GM21447 (cell line): ENCODE results near the gene PSMD12.
"Not testable (repeated sequence)": the region's sequence is repeated elsewhere in the genome, so short reads cannot be mapped to it uniquely, and the experiment has no call there.

Experiments used
- ATAC-seq: cut with Tn5 transposase; IDR thresholded peaks from one replicate; pipeline ENCODE4 v1.9.1; 2021; ENCODE audit not compliant: unreplicated experiment

Gene PSMD12

DNA sequence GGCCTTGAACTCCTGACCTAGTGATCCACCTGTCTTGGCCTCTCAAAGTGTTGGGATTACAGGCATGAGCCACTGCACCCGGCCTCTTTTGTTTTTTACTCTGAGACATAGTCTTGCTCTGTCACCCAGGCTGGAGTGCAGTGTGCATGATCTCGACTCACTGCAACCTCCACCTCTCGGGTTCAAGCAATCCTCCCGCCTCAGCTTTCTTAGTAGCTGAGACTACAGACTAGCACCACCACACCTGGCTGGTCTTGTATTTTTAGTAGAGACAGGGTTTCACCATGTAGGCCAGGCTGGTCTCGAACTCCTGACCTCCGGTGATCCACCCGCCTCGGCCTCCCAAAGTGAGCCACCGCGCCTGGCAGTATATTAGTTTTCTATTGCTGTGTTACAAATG lies 22.2 kb upstream of the PSMD12 start:
- ATAC-seq = not testable (repeated sequence)

DNA sequence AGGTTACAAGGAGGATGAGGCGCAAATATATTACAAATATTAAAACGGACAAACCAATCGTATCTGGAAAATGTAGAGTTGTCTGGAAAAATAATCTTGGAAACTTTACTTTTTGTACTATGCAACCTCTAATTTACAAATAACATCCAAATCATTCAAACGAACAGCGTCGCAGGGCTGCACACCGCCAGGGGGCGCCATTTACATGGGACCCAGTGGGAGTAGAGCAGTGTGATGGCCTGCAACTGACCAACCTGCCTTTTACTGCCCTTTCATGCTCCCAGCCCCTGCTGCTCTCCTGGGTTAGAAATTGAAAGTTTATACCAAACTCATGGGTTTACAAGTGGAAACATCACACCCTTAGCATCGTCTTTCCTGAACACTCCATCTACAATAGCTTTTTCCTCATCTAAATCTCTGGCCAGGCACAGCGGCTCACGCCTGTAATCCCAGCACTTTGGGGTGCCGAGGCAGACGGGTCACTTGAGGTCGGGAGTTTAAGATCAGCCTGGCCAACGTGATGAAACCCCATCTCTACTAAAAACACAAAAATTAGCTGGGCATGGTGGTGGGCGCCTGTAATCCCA lies 20.7 kb upstream of the PSMD12 start:
- ATAC-seq = no peak

DNA sequence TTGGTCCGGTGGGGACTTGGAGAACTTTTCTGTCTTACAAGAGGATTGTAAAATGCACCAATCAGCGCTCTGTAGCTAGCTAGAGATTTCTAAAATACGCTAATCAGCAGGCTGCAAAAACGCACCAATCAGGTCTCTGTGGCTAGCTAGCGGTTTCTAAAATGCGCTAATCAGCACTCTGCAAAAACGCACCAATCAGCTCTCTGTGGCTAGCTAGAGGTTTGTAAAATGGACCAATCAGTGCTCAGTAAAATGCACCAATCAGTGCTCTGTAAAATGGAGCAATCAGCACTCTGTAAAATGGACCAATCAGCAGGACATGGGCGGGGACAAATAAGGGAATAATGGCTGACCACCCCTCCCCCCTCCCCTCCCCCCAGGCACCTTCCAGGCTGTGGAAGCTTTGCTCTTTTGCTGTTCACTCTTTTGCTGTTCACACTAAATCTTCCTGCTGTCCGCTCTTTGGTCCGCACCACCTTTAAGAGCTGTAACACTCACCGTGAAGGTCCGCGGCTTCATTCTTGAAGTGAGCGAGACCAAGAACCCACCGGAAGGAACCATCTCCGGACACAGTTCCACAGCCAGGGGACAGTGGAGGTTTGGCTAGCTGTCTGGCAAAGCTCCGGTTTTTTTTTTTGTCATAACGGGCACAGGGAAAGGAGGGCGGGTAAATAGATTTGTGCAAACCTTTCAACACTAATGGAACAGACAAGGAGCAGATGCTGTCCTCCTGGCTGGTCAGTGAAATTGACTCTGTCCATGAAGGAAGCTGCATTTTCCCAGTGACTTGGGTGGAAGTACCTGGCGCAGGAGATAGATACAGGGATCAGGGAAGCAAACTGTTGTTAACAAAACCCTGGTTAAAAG lies 19.0 kb upstream of the PSMD12 start:
- ATAC-seq = no peak

DNA sequence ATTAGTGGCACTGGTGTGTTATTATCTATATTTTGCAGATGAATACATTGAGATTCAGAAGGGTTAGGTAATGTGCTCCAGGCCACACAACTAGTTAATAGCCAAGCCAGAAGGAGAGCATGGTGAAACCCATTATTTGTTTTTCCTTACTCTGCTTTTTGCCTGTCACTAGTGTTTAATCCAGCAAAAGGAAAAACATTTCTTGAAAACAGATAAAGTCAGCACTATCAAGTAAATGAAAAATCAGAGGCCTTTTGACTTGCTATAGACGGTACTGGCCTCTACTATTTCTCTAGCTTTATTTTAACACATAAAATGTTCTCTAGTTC lies 15.5 kb upstream of the PSMD12 start:
- no peak for ATAC-seq

DNA sequence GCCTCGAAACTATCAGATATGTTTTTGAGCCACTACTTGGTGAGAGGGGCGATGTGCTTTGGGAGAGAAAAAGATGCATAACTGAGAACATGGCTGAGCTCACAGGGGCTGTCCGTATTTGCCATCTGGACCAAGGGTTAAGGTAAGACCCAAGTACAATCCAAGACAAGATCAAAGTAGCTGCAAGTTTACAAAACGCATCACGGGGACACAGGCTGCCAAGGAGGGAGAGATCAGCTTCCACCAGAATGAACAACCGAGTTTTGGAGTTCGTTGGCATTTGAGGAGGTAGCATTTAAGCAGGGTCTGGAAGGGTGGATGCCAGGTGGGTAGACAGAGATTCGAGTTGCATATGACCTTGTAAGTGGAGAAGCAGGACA lies 12.9 kb upstream of the PSMD12 start:
- no peak for ATAC-seq

DNA sequence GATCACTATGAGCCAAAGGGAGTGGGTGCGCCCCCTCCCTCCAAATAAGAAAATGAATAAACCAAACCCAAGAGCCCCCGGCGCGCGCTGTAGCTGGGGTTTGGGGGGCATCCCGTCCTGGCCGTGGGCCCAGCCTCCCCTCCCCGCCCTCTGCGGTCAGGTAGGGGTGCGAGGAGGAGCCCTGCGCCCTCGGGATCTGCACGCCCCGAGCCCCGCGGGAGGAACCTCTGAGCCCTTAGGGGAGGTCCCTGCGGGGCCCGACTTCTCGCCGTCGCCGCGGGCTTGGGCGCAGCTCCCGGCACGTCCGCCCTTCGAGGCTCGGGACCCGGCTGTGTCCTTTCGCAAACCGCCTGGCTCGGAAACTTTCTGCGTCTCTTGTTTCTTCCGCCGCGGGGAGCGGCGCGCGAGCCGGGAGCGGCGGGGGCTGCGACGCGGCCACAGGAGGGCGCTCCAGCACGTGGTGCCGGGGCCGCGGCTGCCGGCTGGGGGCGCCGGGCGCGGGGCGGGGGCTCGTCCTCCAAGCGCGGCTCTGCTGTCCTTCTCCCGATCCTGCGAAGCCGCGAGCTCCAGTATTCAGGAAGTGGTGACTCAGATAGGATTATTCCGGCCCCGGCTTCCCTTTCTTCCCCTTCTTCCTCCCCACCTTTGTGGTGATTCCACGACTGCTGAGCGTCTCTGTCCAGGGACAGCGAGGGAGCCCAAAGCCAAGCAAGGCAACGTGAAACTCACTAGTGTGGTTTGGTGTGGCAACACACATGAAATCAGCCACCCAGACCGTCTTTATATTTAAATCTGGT lies 12.3 kb upstream of the PSMD12 start:
- no peak for ATAC-seq

DNA sequence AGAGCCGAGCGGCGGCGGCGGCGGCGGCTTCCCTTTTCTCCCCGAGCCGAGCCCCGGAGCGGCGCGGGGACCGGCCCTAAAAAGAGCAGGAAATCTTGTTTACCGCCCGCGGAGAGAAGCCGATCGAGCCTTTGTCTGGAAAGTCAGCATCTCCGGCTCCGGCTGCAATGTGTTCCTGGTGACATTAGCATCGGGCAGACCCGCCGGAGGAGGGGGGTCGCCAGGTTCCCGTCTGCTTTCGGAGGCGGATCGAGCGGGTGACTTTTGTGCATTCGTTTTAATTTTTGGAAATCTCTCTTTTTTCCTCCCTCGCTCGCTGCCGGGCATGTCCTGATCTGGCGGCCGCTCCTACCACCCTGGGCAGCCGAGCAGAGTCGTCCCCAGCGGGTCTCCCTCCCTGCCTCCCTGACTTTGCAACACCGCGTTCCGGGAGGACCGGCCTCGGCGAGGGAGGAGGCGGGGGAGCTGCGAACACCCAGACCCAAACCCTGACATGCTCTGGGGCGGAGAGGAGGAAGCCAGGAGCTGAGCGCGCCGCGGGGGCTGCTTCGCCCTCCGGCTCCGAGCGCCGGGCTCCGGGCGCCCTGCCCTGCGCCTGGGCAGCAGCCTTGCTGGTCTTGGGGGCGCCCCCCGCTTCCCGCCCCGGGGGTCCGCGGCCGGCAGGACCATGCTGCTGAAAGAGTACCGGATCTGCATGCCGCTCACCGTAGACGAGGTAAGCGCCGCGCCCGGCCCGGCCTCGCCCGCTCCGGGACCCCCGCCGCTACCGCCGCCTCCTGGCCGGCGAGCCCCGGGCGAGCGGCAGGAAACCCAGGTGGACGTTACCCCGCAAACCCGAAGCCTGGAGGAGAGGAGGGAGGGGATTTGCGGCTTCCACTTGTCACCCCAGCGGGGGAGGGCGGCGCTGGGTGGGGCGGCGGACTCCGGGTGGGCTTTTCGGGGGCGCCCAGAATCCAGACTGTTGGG lies 11.4 kb upstream of the PSMD12 start:
- peak; percentile 28 for ATAC-seq

DNA sequence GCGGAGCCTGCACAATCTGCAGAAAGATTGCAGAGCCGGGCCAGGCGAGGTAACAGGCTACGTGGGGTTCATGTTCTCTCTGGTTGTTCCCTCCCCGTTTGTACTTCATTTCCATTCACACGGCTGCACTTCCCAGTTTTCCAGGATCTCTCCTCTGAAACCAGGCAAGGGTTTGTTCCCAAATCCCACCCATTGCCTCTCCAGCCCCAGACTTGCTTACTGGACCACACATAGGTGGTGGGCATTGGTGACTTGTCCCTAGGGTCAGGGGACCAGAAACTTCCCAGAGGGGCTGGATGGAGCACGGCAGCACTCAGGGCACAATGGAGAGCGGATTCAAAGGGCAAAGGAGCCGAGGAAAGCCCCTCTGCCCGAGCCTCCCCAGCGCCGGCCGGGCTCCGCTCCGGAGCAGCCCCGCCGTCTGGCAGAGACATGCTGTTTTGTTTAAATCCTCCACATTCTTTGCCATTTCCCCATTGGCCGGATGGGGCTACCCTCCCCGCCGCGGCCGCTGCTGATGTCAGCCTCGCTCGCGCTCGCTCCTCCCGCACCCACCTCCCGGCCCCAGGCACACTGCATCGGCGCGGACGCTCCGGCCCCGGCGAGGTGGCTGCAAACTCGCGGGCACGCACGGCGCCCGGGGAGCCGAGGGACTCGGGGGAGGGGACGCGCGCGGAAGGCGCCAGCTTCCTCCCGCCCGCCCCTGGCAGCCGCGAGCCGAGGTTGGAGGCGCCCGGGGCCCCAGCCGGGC lies 10.5 kb upstream of the PSMD12 start, which contains the start of gene PITPNC1:
Gene PITPNC1 (plus strand): TSS at position 545 of the 751 bp plus-strand sequence.
- peak; percentile 68 for ATAC-seq

DNA sequence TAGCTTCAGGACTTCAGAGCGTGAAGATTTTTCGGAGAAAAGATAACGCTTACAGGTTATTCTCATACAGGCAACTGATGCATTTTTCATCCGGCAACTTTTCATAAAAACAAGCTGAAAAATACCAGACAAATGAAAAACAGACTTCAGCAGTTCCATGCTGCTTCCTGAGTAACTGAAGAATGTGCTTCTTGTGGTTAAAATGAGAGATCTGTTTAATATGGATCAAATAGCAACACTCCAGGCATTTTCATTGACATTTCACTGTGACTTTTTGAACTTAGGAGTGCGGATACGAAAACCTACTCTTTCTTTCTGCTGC lies 10.0 kb upstream of the PSMD12 start:
- ATAC-seq = no peak

DNA sequence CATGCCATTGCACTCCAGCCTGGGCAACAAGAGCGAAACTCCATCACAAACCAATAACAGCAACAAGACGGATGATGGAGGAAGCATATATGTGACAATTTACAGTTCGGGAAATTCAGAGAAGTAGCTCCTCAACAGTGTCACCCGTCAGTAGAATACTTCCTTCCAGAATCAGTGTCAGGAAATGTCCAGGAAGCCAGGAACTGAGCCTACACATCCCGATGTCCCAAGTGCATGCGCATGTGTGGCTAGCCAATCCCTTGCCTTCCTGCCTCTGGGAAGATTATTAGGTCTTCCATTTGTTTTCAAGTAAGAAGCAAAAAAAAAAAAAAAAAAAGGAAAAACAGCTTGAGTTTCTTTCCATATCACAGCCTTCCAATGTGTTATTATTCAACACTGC lies 9.3 kb upstream of the PSMD12 start:
- ATAC-seq = no peak

DNA sequence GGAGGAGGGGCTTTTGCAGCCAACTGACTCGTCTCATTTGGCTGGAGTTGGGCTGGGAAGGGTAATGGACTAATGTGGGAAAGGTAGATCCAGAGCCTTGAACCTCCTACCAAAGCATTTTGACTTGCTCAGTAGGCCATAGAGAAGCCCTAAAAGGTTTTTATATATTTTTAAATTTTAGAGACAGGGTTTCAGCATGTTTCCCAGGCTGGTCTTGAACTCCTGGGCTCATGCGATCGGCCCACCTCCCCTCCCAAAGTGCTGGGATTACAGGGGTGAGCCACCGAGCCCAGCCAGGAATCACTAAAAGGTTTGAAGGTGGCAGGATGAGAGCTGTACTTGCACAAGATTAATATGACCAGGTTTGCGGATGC lies 8.7 kb upstream of the PSMD12 start:
- ATAC-seq = no peak

DNA sequence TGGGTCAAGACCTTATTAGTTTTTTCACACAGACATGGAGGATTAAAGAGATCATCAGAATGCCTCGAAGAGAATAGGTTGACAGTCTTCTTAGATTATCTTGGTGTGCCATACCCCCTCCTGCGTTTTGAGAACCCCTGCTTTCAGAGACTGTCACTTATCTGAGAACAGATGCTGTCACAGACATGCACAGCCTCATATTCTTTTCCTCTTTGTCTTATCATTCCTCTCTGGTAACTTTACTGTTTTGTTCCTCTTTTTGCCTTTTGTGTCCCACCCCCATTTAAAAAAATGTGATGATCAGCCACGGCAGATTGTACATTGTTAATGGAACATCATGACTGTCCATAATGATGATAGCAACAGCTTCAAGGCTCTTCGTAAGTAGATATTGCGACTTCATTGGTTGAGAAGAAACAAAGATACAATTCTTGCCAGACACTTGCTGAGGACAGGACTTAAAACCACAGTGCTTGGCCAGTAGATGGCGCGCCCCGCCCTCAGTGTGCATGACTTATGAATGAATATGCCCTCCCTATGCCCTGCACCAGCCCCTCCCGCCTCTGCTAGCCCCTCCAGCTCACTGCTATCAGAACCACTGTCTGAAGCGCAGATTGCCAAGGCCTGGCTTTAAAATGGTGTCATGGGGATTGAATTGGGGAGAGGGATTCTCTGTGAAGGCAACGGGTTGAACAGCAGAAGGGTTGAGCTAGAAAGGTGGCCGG lies 8.1 kb upstream of the PSMD12 start:
- no peak for ATAC-seq

DNA sequence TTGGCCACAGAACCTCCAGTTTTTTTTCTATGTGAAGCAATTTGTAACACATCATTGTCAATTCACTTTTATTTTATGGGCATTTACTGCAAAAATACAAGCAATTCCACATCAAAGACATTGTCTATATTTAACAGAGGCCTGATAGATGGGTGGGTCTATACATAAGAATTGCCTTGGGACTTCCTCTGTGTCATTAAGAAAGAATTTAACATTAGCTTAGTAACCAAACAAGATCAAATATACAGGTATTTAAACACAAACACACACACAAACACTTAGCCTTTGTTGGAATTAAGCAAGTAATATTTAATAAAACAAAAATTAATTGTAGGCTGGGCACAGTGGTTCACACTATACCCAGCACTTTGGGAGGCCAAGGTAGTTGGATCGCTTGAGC lies 6.4 kb upstream of the PSMD12 start:
- ATAC-seq = no peak

DNA sequence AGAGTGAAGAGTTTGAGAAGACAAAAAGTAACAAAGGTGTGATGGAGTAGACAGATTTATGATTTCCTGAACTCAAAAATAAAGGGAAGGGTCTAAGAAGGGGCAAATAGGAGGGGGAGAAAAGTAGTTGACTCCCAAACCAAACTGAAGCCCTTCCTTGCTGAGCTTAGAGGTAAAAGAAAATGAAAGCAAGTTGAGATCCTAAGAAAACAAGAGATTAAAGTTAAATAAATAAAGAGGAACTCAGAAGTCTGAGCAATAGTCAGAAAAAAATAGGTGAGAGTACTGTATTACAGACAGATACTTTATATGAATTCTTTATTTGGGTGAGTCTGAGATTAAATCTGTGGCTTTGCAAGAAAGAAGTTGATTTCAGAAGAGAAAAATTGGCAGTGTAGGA lies 3.3 kb upstream of the PSMD12 start:
- ATAC-seq = no peak

DNA sequence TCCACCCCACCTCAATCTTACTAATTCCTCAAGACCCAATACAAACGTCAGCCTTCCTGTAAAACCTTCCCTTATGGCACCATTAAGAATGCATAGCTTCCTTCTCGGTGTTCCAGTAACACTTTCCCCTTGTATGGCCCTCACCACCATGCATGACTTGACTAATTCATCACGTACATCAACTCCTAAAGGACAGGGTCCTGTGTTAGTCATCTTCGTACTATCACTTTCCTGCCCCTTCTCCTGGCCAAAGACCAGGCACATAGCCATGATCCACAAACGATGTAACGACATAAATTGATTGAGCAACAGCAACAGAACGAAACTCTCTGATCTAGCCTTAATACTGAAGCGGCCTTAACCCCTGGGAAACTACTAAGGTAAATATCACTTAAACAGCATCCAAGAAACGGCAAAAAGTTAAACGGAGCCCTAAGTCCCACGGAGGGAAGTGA lies 612 bp downstream of the PSMD12 start:
- peak; percentile 30 for ATAC-seq

DNA sequence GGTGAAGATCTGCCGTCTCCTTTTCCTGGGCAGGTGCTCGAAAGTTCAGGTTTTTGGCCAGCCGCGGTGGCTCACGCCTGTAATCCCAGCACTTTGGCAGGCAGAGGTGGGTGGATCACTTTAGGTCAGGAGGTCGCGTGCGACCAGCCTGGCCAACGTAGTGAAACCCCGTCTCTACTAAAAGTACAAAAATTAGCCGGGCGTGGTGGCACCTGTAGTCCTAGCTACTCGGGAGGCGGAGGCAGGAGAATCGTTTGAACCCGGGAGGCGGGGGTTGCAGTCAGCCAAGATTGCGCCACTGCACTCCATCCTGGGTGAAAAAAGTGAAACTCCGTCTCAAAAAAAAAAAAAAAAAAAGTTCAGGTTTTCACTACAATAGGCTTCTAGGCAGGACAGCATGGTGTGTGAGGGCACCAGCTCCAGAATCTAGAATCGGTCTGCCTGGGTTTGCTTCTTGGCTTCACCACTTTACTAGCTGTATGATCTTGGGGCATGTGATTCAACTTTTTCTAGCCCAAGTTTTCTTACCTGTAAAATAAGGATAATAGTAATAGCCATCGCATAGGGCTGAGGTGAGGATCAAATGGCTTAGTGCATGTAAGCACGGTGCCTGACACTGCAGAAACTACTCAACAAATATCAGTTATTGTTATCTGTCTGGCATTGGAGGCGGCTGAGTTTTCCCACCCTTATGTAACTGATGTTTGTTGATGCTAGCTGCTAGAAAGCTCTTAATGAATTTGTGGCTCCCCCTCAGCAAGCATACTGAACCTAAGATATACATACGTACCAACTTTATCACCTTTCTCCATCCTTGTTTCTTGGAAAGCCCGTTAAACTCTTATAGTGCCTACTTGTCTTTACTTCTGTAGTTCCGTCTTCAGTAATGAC lies 1.3 kb downstream of the PSMD12 start:
- ATAC-seq = no peak

DNA sequence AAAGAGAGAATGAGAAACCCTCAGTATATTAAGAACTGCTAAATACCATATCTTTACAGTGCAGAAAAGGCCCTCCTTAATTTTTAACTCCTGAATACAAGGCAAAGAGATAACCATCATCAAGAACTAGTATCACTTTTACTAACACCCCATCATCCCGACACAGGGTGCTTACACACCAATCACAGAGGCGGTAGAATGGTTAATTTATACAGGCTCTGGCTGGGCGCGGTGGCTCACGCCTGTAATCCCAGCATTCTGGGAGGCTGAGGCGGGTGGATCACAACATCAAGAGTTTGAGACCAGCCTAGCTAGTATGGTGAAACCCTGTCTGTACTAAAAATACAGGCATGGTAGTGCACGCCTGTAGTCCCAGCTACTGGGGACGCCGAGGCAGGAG lies 4.2 kb downstream of the PSMD12 start:
- no peak for ATAC-seq

DNA sequence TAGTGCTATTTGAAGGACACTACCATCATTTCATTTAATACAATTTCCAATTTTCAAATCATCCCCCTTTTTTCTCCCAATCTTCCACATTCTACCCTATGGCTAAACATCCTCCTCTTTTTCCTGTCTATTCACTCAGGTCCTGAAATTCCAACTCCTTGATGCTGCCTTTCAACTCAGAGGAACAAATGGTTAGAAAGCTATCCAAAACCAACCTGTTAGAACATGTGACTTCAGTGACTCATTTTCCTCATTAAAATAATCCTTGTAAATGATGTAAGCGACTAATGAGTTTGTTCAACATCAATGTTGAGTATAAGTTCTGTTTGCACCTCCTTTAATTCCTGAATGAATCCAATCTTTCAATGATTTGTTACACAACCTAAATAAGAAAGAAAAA lies 5.5 kb downstream of the PSMD12 start:
- ATAC-seq = no peak
